Mammary epithelial cell (primary cell): ENCODE results near the gene TRERF1.

Experiments used
- CTCF ChIP-seq, 2 donors: IDR thresholded peaks in 1 of 2; conservative IDR thresholded peaks in 1 of 2; 2 replicates each; pipeline ENCODE4 v1.5.1; 2011 to 2012; ENCODE audit warnings: inconsistent platforms in 2 of 2, low read length in 2 of 2, mild to moderate bottlenecking in 2 of 2, control low read depth in 1 of 2, low read depth in 1 of 2; ENCODE audit not compliant: insufficient read depth in 1 of 2; ENCODE audit errors: extremely low read depth in 1 of 2
- EZH2 ChIP-seq: IDR thresholded peaks from 2 replicates; pipeline ENCODE4 v1.6.1; 2012; ENCODE audit warnings: low read length, inconsistent platforms, borderline replicate concordance

- TF ChIP-seq CTCF (conservative IDR thresholded peaks at IDR 0.05 in 1 of 2, IDR thresholded peaks at IDR 0.05 in 1 of 2; ENCODE audit: extremely low read depth in 1 of 2, insufficient read depth in 1 of 2, low read depth in 1 of 2, low read length in 2 of 2) (no peak), EZH2 (no peak)
These were observed 5.4 kb downstream of the TRERF1 start for GRCh38 chr6:42446370-42446769.
